Tracheal epithelial cell (primary cell): ENCODE results near the gene NACC1. TPM values are rescaled to one million over a fixed set of nuclear protein-coding genes. Genes with fewer than 3 reads are reported as not detected.

Experiments
- total RNA-seq: library from RNA; depleted of rRNA; stranded (reverse); fragments of >200 nt; gene quantifications from 2 replicates; pipeline ENCODE4 v1.2.1, GENCODE V29; 2014

NACC1 gene
- total RNA-seq: 37.1 and 43.1 TPM in 2 replicates

GRCh38 chr19:13117772-13118423 lies at the start of gene NACC1:
Gene NACC1 (plus strand): TSS chr19:13118264. CDS start chr19:13135208, 16,944 bp downstream.

DNA sequence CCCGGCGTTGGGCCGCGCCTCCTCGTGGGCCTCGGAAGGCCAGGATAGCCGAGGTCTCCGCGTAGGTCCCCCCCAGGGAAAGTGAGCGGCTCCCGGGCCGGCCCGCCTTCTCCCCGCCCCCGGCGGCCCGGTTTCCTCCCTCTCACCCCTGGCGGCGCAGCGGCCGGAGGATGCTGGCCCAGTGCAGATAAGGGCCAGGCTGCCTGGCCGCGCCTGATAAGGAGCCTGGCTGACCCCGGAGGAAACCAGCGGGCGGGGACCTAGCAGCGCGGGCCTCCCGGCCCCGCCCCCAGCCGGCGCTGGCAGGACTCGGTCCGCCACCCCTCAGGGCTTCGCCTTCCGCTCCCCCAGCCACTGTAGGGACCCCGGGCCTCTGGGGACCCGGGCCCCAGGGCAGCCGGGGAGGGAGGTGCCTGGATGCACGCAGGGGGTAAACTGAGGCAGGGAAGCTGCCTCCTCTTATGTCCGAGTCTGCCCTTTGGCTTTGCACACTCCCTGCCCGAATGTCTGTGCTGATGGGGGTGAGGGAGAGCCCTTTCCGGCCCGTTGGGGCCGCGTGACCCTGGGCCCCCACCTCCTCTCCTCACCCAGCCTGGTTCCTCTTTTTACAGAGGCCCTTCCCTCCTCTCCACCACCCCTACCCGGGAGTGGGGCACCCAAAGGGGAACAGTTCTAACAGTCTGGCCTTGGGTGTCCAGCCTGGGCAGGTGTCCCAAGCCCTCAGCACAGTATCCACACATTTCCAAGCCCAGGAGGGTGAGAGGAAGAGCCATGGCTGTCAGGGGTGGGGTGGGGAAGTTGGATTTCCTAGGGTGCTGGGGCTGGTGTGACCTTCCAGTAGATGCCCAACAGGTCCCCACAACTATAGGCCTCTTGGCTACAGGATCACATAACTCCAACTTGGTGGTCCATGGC lies 15.1 kb upstream of the NACC1 start, which contains the start of gene LYL1:
Gene LYL1, minus strand, starts transcription at position 193 of the 915 bp plus-strand sequence. CDS start 1,687 bp downstream, outside the sequence.

DNA sequence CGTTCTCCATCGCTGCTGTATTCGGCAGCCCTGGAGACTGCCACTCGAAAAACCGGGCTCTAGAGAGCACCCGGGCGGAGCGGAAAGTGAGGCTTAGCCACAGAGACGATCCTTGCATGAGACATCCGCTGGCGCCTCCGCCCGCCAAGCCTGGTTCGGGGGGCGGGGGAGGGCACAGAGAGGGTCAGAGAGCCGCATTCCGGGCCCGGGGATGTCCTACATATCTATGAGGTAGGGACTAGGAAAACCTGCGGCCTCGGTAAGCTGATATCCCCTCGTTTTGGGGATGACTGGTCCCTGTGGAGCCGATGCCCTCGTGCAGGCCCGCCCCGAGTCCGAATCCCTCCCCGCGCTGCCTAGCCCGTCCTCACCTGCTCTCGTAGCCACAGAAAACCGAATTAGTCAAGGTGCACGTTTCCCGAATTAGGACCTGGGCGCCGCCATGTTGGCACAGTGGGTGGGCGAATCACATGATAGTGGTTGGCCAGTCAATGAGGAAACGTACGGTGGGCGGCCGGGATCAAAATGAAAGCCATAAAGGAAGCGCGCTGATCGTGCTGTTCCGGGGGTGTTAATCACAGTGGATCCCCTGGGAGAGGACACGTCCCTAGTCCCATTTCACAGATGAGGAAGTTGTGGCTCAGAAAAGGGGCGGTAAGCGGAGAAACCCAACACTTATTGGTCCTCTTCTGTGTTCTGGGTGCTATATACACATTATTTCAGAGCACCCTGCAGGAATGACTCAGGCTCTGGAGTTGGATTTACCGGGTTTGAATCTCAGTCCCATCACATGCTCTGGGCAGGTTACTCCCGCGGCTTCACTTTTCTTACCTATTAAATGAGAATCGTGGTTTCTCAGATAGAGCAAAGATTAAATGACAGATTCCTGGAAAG lies 1.5 kb upstream of the NACC1 start, which contains the start of gene TRMT1:
Gene TRMT1, minus strand, starts transcription at position 459 of the 894 bp plus-strand sequence. Its CDS starts 341 bp downstream, at position 118.

GRCh38 chr19:13150187-13150930 lies 32.3 kb downstream of the NACC1 start, which contains the start of the genes IER2 and STX10:
Gene IER2 (plus strand): TSS chr19:13150411. CDS start chr19:13153187, 2,776 bp downstream.
Gene STX10 (minus strand): TSS chr19:13150375. CDS start chr19:13150173, 202 bp downstream.

Other genes with a start within 250 kb of the NACC1 start
- gene DNASE2, start 236.8 kb upstream of the NACC1 start, total RNA-seq: 25.8 and 48.2 TPM in 2 replicates
- gene KLF1, start 231.1 kb upstream of the NACC1 start, total RNA-seq: 0.24 TPM in 1 of 2 replicates, not detected in the other
- 21.5 and 28.9 TPM in 2 replicates for gene GCDH, start 227.1 kb upstream of the NACC1 start, total RNA-seq
- gene SYCE2, start 199.0 kb upstream of the NACC1 start, total RNA-seq: not detected in 2 replicates
- 77.2 and 78.3 TPM in 2 replicates for gene FARSA, start 184.6 kb upstream of the NACC1 start, total RNA-seq
- gene CALR, start 179.7 kb upstream of the NACC1 start, total RNA-seq: 522 and 1,123 TPM in 2 replicates
- 71.6 and 126 TPM in 2 replicates for gene RAD23A, start 172.4 kb upstream of the NACC1 start, total RNA-seq
- gene GADD45GIP1, start 161.0 kb upstream of the NACC1 start, total RNA-seq: 16.8 and 22.9 TPM in 2 replicates
- 0.24 TPM in 1 of 2 replicates, not detected in the other for gene DAND5, start 148.7 kb upstream of the NACC1 start, total RNA-seq
- 8.7 and 16.6 TPM in 2 replicates for gene NFIX, start 122.8 kb upstream of the NACC1 start, total RNA-seq
- gene LYL1, start 15.4 kb upstream of the NACC1 start, total RNA-seq: 0.72 and 4.3 TPM in 2 replicates
- 76.9 and 79.5 TPM in 2 replicates for gene TRMT1, start 1.5 kb upstream of the NACC1 start, total RNA-seq
- gene STX10, start 32.1 kb downstream of the NACC1 start, total RNA-seq: 68.7 and 69.7 TPM in 2 replicates
- 18.8 and 23.0 TPM in 2 replicates for gene IER2, start 32.1 kb downstream of the NACC1 start, total RNA-seq